NCI-H1417 treated with DMSO at 0.1 percent for 48 hours (cell line): ENCODE data around the gene CTSV.
A peak's percentile ranks its signal among the peaks of the same experiment; 100 is the strongest.
"Not testable (repeated sequence)": the region's sequence is repeated elsewhere in the genome, so short reads cannot be mapped to it uniquely, and the experiment has no call there.

ENCODE experiments used
- DNase-seq: peaks from one replicate; lab custom pipeline; 2025; lab: John Stamatoyannopoulos, UW

Gene CTSV

DNA sequence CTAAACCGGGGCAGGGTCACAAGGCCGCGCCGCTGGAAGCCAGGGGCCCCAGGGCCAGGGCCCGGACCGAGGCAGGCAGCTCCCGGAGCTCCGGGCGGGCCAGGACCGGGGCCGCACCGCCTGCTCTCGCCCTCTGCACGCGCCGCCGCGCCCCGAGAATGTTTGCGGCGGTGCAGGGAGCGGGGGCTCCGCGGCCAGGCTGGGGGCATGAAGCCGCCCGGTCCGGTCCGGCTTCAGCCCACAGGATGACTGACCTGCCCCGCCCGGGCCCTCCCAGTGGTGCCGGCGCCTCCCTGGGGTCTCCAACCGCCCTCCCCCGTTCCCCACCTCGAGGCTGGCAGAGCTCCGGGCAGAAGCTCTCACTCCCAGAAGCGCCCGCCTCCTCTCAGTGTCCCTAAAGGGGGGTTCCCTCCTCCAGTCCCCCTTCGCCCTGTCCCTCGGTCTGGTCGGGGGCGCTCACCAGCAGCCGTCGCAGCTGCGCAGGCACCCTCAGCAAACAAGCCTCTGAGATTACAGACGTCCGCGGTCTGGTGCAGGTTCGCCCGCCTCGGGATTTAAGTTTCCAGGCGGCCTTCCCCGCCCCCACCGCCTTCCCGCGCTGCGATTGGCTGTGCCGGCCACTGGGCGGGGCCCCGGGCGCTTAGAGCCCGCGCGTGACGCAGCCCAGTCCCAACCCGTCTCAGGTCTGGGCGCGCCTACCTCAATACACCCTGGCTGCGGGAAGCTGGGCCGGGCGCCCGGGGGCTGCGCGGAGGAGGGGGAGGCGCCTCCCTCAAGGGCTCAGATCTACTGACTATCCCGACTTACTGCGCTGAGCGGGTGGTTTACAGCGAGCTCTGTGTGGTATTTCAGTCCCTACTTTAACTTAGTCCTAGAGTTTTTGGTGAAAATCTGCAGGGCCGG, at the start of gene CTSV:
Gene CTSV, minus strand, starts transcription at position 532 of the 903 bp plus-strand sequence. CDS start 1,099 bp downstream, outside the sequence.
- DNase-seq, result peak; percentile 56

DNA sequence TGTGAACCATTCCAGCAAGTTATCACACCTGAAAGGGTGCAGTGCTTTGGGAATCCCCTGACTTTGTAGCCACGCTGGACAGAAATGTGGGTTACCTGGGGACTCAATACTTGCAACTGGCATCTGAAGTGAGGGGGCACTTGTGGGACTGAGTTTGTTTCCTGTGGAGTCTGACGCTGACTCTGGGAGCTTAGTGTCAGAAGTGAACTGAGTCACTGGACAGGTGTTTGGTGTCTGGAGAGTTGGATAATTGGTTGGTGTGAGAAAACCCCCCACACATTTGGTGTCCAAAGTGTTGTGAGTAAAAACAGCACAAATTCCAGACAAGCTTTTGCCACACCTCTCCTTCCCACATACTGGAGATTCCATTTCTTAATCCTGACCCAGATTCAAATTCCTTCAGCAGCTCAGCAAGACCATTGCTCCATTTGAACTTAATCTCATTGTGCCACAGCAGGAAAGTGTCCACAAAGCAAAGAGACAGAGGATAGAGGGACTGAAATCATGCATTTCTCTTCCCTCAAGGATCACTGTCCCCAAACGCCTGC, 48.8 kb upstream of the CTSV start:
- DNase-seq, result not testable (repeated sequence)

DNA sequence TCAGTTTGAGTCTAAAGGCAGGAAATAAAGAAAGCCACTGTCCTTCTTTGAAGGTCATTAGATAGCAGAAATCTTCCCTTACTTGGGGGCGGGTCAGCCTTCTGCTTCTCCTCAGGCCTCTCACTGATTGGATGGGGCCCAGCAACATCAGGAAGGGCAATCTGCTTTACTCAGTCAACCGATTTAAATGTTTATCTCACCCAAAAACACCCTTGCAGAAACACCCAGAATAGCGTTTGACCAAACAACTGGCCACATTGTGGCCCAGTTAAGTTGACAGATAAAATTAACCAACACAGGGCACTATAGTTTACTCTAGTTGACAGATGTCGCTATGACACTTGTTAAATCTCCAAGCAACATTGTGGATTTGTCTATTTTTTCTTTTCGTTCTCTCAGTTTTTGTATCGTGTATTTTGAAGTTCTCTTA, 45.6 kb upstream of the CTSV start:
- not testable (repeated sequence) for DNase-seq

DNA sequence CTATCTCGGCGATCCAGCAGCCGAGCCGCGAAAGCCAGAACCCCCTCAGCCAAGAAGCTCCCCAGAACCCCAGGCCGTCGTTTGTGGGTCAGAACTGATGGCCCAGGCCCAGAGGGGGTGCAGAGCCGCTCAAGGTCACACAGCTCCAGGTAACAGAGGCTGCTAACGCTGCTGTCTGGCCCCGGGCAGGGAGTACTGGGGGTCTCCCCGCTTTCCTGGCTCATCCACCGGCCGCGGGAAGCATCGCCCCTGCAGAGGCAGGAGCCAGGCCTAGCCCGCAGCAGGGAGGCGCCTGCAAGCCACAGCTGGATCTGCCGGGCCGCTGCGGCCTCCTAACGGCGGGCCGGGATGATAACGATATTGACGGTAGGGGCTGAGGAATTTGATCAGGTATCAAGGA, 39.4 kb upstream of the CTSV start:
- no peak for DNase-seq

DNA sequence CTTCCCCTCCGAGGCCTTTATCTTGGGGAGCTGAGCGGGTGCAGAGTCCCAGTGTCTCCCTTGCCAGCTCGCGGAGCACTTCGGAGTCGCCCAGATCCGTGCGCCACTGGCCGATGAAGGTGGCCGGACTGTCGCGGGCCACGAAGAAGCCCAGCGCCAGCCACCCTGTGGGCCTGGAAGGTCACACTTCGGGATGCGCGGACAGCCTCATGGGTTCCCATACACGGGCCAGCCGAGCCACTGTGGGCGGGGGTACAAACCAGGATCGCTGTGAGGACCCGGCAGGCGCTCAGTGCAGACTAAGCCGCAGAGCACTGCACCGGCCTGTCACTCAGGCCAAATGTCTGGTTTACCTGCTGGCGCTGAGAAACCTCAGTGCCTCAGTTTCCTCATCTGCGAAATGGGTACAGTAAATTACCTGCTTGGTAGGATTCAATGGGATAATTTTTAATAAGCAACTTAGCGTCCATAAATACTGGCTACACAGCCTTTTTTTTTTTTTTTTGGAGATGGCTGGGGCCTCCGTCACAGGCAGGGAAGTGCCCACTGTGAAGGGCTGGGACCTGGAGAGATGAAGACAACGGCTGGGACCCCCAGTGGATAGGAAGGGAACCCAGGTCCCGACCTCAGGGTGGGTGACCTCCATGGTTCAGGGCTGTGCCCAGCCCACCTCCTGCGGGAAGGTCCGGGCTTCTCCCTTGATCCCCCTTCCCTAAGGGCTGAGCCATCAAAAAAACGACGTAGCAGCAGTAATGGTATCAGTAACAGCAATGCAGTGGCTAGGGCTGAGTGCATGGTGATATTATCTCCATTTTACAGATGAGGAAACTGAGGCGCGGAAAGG, 38.7 kb upstream of the CTSV start:
- no peak for DNase-seq

DNA sequence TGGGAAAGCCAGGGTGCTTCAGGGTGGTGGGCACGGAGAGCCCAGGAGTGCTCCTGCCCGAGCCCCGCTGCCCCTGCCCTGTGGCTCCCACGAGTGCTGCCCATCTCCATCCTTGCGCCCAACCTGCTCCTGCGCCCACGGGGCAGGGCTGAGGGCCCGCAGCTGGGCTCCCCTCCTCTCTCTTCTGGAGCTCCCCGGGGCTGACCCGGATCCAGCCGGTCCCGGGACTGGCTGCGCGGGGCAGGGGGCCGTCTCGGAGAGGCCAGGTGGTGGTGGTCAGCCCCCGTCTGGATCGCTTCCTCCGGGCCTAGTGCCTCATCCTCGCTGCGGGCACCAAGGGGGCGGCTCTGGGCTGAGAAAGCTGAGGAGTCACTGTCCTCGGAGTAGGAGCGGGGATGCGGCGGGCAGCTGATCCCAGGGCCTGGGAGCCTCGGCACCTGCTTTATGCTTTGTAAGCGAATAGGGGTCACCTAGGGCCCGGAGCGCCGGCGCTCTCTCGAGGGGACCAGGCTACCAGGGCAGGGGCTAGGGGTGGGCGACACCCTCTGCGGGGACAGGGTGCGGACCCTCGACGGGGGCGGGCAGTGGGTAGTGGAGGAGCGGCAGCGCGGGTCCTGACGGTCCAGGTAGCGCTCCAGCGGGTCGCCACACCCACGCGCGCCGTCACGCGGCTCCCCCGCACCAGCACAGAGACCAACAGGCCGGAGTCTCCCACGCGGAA, 37.9 kb upstream of the CTSV start:
- not testable (repeated sequence) for DNase-seq

DNA sequence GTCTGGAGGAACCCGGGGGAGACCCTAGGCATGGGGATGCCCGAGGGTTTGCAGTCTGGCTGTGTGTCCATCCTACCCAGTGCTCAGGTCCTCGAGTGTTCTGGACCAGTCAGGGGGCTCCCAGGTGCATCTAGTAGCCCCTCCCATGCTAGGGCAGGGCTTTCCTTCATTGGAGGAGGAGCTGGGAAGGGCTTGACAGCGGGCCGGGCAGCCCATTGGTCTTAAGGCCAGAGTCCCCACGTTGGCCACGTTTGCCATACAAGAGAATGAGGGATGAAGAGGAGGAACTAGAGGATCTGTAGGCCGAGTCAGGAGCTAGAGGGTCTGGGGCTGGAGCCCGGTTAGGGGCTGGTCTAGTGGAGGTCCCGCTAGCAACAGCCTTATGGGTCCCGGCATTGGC, 37.3 kb upstream of the CTSV start:
- DNase-seq, result no peak

DNA sequence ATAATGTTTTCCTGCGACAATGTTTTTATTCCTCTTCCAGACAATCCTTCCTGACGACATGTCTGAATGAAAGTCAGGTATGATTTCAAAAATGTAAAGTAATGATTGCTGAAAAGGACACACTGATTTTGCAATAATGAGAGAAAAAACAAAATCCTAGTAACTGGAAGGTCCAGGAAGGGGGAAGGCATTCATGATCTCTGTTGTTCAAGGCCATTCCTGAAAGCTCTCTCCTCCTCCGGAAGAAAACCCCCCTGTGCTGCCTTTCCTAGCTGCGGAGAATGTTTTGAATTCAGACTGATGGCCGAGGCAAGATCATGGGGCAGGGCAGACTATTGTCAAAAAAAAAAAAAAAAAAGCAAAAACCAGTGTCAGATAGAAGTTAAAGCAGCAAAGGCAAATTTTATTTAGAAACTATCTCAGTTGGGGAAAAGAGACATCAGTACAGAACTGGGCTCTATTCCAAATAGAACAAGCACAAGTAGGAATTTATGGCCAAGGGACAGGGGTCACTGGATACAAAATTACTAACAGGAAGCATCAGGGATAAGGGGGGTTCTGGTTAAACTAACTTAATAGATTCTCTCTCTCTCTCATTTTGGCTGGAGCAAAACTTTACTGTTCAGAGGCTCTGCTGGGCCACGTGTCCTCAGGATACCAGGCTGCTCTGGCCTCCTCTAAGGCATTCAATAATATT, 36.5 kb upstream of the CTSV start:
- DNase-seq, result no peak

DNA sequence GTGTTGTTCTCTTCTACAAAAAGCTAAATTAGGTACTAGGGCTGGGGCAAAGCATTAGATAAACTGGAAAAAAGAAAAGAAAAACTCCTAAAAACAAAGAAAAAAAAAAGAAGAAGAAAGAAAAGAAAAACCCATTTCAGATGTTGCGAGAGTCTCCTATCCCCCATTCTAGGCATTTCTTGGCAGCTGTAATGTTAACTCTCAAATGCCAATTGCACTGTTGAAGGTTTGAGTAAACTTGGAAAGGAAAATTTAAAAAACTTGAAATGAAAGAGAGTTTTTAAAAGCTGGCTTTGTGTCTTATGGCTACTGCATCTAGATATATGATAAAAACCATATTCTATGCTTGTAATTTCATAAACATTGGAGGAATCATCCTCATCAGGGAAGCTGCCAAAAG, 34.6 kb upstream of the CTSV start:
- no peak for DNase-seq

DNA sequence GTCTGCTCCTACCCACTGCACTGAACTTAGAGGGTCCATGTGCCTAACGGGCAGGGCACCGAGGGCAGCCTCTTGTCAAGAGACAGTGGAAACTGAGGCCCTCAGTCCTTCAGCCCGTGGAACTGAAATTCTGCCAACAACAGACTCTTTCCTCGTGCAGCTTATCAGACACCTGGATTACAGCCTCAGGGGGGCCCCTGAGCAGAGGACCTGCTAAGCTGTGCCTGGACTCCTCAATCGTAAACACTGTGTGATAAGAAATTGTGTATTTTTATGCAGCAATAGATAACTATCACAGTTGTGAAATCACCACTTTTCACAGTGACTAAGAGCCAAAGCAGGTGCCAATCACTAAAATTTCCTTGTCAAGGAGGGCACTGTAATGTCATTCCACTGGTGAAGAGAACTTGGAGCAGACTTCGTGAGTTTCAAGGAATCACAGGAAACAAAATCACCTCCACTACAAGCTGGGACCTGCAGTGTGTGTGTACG, 33.4 kb upstream of the CTSV start:
- no peak for DNase-seq

DNA sequence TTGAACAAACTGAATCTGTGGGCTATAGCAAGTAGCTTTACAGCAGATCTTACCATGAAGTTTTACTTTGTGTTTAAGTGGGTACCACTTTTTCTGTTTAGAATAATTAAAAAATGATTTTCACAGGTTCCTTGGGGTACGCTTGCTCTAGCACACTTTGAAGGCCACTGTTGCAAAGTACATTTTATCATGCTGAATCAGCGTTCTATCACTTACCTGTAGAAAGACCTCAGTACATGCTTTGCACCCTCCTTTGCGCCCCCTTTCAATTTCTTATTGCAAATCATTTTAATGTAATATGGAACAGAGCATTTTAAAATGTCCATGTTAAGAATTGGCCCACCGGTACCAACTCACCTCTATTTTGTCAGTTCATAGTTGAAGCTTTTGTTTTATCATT, 31.4 kb upstream of the CTSV start:
- not testable (repeated sequence) for DNase-seq

DNA sequence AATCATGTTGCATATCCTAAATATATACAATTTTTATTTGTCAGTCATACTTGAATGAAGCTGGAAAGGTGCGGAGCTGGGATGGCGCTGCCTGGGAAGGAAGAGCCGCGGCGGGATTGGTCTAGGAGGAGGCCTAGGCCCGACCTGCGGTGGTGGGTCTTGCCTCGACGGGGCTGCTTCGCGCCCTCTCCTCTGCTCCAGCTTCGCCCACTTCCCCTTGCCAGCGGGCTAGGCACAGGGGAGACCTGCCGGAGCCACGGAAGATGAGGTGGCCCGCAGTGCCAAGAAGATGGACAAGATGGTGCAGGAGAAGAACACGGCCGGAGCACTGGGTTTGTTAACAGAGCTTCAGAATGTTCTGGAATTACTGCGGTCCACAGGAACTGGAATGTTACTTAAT, 28.5 kb upstream of the CTSV start:
- no peak for DNase-seq

DNA sequence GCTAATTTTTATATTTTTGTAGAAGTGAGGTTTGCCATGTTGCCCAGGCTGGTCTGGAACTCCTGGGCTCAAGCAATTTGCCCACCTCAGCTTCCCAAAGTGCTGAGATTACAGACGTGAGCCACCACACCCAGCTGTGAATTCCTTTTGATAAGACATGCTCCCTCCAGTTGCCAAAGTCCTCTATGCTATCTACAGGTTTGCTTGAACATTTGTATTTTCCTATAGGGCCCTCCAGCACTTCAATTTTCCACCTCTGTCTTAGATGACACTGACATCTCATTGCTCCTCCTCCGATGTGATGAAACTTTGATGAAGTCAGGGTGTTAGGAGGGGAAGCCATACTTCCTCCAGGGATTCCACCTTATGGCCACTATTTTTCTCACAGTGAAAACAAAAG, 25.2 kb upstream of the CTSV start:
- DNase-seq, result no peak

DNA sequence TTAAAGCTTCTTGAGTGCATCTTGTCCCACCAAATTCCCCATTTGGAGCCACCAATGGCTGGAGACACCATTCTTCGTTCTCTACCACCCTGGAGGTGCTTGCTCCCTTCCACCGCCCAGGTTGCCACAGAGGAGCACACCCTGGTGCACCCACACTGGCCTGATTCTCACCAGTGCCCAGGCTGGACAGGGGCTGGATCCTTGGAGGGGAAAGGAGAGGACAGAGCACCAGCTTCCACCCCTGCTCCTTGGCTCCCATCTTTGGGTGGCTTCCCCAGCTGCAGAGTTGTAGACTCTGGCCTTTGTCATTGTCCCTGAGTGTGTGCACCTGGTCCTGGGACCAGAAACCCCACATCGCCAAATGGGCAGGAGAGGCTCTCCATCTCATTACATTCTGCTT, 21.9 kb upstream of the CTSV start:
- DNase-seq, result no peak

DNA sequence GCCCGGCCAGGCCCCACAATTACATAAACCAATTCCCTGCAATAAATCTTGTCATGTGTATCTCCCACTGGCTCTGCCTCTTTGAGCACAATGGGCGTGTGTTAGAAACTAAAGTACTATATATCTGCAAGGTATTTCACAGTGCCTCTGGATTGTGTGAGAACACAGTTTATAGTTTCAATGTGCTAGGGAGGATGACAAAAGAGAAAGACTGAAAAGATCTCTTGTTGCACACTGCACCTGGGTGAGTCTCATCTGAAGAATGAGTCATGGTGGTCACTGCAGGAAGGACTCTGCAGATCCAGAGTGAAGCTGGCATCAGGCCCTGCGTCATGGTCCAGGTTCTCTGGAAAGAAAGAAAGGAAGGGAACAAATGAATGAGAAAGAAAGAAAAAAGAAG, 20.7 kb upstream of the CTSV start:
- no peak for DNase-seq

DNA sequence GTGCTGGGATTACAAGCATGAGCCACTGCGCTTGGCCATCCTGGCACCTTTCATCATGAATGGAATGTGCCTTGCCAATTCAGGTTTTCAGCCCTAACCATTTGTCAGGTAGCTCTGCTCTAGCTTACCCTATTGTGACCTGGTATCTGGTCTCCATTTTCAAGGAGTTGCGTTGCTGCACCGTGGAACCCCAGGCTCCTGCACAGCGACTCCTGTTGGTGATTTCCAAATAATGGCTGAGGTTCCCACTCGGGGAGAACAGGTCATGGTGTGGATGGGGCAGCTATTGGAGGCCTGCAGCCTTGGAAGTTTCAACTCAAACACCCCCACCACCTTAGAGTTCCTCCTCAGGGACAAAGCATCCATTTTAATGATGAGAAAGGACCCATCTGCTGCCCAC, 18.7 kb upstream of the CTSV start:
- DNase-seq, result no peak

DNA sequence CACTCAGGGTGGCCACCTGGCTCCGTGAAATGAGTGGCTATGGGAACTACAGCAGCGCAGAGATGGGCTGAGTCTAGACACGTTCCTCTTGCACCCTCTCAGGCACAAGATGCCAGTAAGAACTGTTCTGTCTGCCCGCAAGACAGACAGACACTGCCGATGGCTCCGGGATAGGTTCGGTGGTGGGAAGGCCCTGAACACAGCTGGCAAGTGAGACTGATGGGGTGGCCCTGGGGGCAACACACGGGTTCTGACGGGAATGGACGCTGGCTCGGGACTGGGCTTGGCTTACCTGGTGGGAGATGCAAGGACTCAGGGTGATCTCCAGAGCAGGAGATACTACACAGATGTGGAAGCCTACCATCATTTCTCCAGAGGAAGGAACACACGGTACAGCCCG, 16.9 kb upstream of the CTSV start:
- DNase-seq, result not testable (repeated sequence)

DNA sequence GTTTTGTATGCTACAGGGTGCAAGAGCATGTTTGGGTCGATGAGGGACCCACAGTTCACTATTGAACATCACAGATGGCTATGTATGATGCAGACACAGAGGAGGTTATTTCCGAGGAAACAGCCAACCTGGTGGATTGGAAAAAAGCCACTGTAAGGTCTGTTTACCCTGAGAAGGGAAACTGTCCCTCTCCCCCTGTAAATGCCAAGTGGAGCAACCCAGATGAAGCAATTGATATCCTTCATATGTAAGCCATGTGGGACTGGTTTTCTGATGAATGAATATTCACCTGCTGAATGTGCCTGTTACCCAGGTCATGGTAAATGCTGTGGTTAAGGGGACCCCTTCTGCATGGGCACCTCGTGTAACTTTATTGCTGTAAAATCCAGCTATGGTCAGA, 14.8 kb upstream of the CTSV start:
- no peak for DNase-seq

DNA sequence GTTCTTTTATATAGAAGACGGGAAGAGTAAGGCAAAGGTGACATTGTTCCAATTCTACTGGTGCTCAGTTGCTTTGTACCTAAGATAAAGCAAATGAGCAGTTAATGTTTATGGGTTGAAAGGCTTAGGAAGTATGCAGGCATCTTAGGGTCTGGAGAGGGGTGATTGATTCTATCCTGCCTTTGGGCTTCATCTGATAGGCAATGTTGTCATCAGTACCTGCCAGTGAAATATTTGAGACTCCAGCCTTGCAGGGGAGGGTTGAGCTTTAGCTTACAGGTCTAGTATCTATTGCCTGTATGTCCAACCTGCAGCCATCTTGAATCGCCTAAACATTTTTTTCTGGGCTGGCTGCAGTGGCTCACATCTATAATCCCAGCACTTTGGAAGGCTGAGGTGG, 13.8 kb upstream of the CTSV start:
- no peak for DNase-seq

DNA sequence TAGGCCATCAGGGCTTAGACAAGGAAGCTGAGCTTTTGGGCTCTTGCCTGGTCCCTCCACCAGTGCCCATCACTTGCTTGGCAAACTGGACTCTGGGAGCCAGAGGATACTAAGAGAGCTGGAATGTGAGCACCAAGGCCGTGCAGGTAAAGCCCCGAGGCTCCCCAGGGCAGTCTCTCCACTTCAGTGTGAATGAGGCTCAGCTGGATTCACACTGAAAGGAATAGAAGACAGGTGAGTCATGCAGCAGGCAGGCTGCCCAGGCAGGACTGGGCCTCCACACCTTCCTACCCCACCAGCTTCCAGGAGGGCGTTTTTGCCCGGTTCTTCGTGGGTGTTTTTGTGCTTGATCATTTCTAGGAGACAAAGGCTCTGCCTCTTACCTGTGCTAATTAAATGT, 7.3 kb upstream of the CTSV start:
- peak; percentile 45 for DNase-seq

DNA sequence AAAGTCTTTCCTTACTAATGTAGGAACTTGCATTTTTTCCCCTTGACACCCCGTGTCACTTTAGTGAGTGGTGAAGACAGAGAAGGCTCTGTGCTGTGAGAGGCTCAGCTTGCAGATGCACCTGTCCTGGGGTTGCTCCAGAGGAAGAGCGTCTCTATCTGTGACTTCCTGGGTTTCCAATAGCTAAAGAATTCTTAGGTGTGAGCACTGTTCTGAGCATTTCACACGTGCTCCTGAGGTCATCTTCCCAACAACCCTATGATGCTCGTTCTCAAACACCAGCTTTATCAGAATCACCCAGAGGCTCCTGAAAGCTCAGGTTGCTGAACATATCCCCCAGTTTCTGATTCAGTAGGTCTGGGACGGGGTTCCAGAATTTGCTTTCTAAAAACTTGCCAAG, 6.4 kb upstream of the CTSV start:
- DNase-seq, result no peak
